ENCODE data around the gene MPZ. TPM values are rescaled to one million over a fixed set of nuclear protein-coding genes. Genes with fewer than 3 reads are reported as not detected.

The MPZ gene
- total RNA-seq, 4 donors from 2014 or later, result 1.4 to 3.0 (median 1.6) TPM

- no peaks in the 10 kb centered on the region for H3K9me3 ChIP-seq
- H3K4me3 ChIP-seq, result peak overlapping the region; percentile 54 to 85 (median 66)
- TF ChIP-seq EP300 (IDR thresholded peaks at IDR 0.05; ENCODE audit: low read depth) (no peak), POLR2AphosphoS5 (IDR thresholded peaks at IDR 0.05) (no peak), POLR2A (IDR thresholded peaks at IDR 0.05) (no peak), CTCF (IDR thresholded peaks at IDR 0.05) (no peak)
- H3K4me1 ChIP-seq, result peaks cover 11 to 24% (median 14%) of the 10 kb centered on the region in 4 donors
- WGBS, 2 donors (ENCODE audit: low coverage in 1 of 2), result 11 to 29% methylated on average over 5 to 17 of the region's 17 CpGs
- in situ Hi-C loops (cut with MboI; ENCODE audit: low pct_ligation_motif_present in 1 of 4, low pct_unique_long_range_greater_than_20kb in 1 of 4, low sequenced_read_pairs in 3 of 4) (no loop called here), intact Hi-C loops (cut with DNase I; ENCODE audit: low total_unique reads) (no loop called here)
- no peak for DNase-seq
- no peaks in the 10 kb centered on the region for H3K36me3 ChIP-seq
- peak overlapping the region; percentile 69 to 77 (median 71) for H3K27ac ChIP-seq
- H3K27me3 ChIP-seq, result no peaks in the 10 kb centered on the region
These were observed 4.6 kb downstream of the MPZ start for GRCh38 chr1:161304927-161305866.

- Histone ChIP-seq H3K4me1 (peaks cover 10 to 16% (median 12%) of the 10 kb centered on the region in 4 donors), H3K9me3 (no peaks in the 10 kb centered on the region), H3K36me3 (no peaks in the 10 kb centered on the region), H3K27me3 (no peaks in the 10 kb centered on the region), H3K4me3 (no peak overlapping the region), H3K27ac (no peak overlapping the region)
- in situ Hi-C loops (cut with MboI; ENCODE audit: low pct_ligation_motif_present in 1 of 4, low pct_unique_long_range_greater_than_20kb in 1 of 4, low sequenced_read_pairs in 3 of 4) (no loop called here), intact Hi-C loops (cut with DNase I; ENCODE audit: low total_unique reads) (no loop called here)
- DNase-seq, result no peak
- TF ChIP-seq POLR2A (IDR thresholded peaks at IDR 0.05) (no peak), POLR2AphosphoS5 (IDR thresholded peaks at IDR 0.05) (no peak), CTCF (IDR thresholded peaks at IDR 0.05) (no peak), EP300 (IDR thresholded peaks at IDR 0.05; ENCODE audit: low read depth) (no peak)
- WGBS, 2 donors (ENCODE audit: low coverage in 1 of 2), result 91 to 98% methylated on average over 4 of the region's 4 CpGs
These were observed 9.3 kb downstream of the MPZ start for GRCh38 chr1:161300478-161300877.

GRCh38 chr1:161299347-161299746, 10.4 kb downstream of the MPZ start:
- no peak overlapping the region for H3K4me3 ChIP-seq
- no peak overlapping the region for H3K27ac ChIP-seq
- H3K9me3 ChIP-seq, result no peaks in the 10 kb centered on the region
- peaks cover 0 to 4% (median 2%) of the 10 kb centered on the region in 4 donors for H3K4me1 ChIP-seq
- WGBS, 2 donors (ENCODE audit: low coverage in 1 of 2), result 70 to 100% methylated on average over 1 to 9 of the region's 9 CpGs
- in situ Hi-C loops (cut with MboI; ENCODE audit: low pct_ligation_motif_present in 1 of 4, low pct_unique_long_range_greater_than_20kb in 1 of 4, low sequenced_read_pairs in 3 of 4), result no loop called here
- no peaks in the 10 kb centered on the region for H3K27me3 ChIP-seq
- TF ChIP-seq POLR2A (IDR thresholded peaks at IDR 0.05) (no peak), POLR2AphosphoS5 (IDR thresholded peaks at IDR 0.05) (no peak), EP300 (IDR thresholded peaks at IDR 0.05; ENCODE audit: low read depth) (no peak), CTCF (IDR thresholded peaks at IDR 0.05) (no peak)
- DNase-seq, result no peak
- no peaks in the 10 kb centered on the region for H3K36me3 ChIP-seq
- intact Hi-C loops (cut with DNase I; ENCODE audit: low total_unique reads), result no loop called here

GRCh38 chr1:161298116-161298515, 11.7 kb downstream of the MPZ start:
- no peak overlapping the region for H3K27ac ChIP-seq
- H3K4me3 ChIP-seq, result no peak overlapping the region
- TF ChIP-seq CTCF (IDR thresholded peaks at IDR 0.05), result no peak
- TF ChIP-seq POLR2AphosphoS5 (IDR thresholded peaks at IDR 0.05), result no peak
- TF ChIP-seq POLR2A (IDR thresholded peaks at IDR 0.05), result no peak
- TF ChIP-seq EP300 (IDR thresholded peaks at IDR 0.05; ENCODE audit: low read depth), result no peak
- H3K4me1 ChIP-seq, result no peaks in the 10 kb centered on the region
- no peaks in the 10 kb centered on the region for H3K36me3 ChIP-seq
- H3K27me3 ChIP-seq, result no peaks in the 10 kb centered on the region
- intact Hi-C loops (cut with DNase I; ENCODE audit: low total_unique reads), result no loop called here
- DNase-seq, result no peak
- no peaks in the 10 kb centered on the region for H3K9me3 ChIP-seq
- in situ Hi-C loops (cut with MboI; ENCODE audit: low pct_ligation_motif_present in 1 of 4, low pct_unique_long_range_greater_than_20kb in 1 of 4, low sequenced_read_pairs in 3 of 4), result no loop called here
- 92 to 97% methylated on average over 4 to 6 of the region's 6 CpGs for WGBS, 2 donors (ENCODE audit: low coverage in 1 of 2)
